ENCODE data around the gene MROH2A. TPM values are rescaled to one million over a fixed set of nuclear protein-coding genes. Genes with fewer than 3 reads are reported as not detected.

MROH2A gene
- polyA plus RNA-seq, 10 donors: 0.18 TPM; not detected in 9

DNA sequence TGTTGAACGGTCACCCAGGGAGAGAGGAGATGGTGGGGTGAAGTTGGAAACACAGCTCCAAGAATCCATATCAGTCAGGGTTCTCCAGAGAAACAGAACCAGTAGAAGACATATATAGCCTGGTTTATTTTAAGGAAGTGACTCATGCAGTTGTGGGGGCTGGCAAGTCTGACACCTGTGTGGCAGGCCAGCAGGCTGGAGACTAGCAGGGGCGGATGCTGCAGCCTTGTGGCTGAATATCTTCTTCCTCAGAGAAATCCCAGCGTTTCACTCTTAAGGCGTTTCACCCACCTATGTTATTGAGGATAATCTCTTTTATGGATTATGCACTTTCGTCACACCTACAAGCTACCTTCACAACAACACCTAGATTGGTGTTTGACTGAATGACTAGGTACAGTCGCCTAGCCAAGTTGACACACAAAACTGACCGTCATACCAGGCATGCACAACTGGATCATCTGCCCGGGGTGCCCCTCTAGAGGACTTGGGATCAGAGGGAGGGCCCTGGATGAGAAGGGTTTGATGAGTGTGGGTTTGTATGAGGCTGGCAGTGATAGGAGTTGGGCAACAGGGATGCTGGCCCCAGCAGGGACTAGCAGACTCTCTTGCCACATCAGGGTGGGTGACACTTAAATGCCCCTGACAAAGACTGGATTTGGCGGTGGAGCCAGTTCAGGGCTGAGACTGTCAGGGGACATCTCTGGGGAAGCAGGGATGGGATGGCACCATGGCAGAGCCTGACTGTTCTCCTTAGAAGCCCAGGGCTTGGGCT is 23.4 kb downstream of the MROH2A start:
- DNase-seq: no peak

DNA sequence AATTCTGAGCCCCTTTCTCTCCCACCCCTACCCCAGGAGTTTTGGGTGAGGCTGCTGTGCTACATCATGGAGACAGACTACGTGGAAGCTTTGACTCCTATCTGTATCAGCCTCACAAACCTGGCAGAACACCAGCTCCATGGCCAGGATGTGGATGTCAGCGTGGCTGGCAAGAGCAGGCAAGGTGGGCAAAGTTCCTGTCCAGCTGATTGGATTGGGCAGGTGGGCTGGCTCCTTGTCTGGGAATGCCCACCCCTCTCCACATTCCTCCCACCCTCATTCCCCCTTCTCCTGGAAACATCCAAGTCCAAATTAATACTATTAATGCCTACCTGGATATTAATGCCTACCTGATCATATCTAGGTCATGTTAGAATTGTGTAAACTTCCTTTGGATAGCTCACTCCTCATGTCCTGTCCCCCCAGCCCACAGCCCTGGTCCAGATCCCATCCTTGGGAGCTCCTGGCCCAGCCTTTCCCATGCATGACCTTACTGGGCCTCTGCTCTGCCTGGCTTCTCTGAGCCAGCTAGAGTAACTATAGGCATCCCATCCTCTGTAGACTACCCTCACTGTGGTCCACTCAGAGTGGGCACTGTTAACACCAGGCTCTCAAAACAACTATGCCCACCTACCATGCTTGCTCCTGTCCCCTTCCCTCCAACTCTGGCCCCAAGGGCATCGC is 24.1 kb downstream of the MROH2A start:
- DNase-seq: no peak

DNA sequence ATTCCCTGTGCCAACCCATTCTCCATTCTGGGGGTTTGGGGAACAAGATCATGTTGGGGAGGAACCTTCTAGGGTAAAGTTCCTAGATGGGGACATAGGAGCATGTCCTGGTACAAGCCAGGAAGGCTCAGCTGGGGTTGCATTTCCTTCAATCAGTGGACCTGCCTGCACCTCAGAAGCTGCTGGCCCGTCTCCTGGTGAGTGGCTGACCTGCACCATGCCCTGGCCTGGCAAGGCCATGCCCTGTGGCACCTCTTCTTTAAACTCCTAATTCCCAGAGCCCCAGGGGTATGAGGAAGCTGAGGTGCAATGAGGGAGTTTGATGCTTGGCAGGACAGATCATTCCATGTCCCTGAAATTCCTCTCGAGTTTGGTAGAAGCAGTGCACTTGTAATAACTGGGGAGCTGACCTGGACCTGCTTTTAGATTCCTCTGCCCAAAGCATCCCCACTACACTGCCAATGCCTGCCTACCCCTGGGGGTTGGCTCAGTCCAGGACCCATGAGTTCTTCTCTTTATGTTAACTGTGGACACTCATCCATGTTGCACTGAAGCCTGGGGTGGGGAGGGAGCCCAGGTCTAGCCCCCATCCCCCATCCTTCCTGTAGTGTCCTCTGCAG is 25.3 kb downstream of the MROH2A start:
- DNase-seq: no peak

DNA sequence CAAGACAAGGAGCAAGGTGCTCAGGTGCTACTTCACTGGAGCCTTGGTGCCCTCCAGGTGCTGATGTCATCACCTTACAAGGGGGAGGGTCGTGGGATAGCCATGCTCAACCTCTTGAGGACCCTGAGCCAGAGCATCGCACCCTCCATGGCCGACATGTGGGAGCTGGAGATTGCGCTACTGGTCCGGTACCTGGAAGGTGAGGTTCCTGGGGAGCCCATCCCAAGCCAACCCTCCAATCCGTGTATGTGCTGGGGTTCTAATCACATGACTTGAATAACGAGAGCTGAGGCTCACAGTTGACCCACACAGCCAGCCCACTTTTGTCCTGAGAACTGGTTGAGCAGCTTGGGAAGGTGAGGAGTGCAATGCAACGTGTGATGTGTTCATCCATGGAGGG is 25.9 kb downstream of the MROH2A start:
- DNase-seq: no peak

DNA sequence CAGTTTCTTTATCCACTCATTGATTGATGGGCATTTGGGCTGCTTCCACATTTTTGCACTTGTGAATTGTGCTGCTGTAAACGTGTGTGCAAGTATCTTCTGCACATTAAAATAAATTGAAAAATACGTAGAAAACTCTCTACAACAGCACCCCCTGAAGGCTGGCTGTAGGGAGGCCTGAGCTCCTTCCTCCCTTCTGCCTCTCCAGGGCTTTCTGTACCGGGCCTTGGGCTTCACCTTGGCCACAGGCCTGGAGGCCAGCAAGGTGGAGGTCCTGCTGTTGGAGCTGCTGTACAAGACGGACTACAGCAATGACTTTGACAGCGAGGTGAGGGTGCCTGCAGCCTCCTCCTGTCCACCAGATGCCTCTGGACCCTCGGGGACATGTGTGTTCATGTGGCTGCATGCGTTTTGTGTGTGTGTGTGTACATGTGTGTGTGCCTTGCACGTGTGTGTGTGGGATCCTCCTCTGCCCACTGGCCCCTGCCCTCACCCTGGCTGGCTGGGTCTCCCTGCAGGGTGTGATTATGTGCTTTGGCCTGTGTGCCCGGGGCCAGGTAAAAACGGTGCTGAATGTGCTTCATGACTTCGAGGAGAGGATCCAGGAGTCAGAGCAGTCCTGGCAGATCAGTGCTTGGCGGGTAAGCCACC is 29.2 kb downstream of the MROH2A start:
- no peak for DNase-seq

DNA sequence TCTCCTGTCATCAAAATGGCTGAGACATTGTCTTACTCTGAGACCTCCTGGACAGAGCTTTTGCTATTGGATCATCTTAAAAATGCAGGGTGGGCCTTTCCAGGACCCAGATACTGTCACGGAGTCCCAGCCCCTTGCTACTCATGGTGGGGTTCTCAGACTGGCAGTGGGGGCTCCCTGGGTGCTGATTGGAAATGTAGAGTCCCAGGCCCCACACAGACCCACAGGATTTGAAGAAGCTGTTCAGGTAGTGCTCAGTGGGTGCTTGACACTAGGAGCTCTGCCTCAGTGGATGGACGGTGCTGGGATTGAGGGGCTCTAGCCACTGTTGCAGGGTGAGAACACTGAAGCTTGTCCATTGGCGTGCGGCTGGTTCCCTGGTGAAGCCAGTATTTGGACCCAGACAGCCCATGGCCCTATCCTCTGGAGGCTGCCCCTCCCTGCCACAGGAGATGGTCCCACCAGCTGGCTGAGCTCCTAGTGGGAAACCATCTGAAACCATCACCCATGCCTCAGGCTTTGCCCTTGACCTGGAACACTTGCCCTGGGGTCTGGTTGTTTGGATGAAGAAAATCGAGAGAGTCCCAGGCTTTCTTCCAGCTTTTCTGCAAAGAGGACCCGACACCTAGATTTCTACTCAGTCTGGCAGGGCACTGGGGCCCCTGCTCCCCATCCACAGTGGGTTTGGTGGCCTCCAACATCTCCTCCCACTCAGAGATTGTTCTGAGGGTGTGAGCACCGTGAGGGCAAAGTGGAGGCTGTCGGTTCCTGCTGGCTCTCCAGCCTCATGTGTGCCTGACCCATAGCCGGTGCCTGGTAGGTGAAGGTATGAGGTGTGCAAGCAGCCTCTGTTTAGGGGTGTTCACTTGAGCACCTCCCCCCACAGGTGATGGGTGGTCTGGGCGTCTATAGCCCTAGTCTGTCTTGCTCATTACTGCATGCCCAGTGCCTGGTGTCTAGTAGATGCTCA is 30.1 kb downstream of the MROH2A start:
- no peak for DNase-seq

DNA sequence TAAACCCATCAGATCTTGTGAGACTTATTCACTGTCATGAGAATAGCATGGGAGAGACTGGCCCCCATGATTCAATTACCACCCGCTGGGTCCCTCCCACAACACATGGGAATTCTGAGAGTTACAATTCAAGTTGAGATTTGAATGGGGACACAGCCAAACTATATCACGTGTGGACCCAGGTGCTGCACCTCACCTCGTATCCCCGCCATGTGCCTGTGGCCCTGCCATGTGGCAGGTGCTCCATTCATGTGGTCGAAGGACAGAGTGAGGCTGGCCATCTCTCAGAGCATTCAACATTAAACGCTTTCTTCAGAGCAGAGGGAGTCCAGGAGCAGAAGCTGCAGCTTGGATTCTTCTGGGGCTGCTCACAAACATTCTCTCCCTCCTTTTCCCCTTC is 32.3 kb downstream of the MROH2A start:
- no peak for DNase-seq

DNA sequence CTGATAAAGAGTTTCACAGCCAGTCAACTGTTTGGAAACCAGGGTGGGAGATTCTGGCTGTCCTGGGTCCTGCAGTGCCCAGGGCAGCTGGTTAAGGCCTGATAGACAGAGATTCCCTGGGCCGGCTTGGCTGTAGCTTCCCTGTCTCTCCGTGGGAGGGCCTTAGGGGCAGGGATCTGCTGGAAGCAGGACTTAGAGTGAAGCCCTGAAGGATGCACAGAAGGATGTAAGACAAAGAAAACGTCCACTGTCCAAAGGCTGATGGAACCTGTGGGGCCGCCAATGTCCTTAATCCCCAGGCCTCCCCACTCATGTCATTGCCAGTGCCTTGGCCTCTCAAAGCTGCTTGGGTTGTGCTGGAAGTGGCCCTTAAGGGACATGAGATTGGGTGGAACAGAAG is 33.0 kb downstream of the MROH2A start:
- DNase-seq: no peak

DNA sequence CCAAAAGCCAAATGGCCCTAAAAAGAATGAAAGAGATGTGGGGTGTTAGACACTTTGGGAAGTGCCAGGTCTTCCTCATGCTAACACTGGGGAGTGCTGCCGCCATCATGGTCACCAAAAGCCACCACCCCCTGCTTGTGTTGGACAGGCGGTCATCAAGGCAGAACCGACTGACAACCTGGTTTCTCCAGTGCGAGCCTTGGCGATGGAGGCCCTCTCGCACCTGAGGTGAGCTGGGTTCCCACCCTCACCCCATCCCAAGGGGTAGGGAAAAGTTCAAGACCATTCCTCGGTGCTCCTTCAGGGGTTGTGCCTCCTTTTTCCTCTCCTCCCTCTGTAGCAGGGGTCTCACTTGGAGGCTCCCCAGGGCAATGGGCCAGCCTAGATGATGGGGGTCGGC is 33.6 kb downstream of the MROH2A start:
- DNase-seq: no peak

DNA sequence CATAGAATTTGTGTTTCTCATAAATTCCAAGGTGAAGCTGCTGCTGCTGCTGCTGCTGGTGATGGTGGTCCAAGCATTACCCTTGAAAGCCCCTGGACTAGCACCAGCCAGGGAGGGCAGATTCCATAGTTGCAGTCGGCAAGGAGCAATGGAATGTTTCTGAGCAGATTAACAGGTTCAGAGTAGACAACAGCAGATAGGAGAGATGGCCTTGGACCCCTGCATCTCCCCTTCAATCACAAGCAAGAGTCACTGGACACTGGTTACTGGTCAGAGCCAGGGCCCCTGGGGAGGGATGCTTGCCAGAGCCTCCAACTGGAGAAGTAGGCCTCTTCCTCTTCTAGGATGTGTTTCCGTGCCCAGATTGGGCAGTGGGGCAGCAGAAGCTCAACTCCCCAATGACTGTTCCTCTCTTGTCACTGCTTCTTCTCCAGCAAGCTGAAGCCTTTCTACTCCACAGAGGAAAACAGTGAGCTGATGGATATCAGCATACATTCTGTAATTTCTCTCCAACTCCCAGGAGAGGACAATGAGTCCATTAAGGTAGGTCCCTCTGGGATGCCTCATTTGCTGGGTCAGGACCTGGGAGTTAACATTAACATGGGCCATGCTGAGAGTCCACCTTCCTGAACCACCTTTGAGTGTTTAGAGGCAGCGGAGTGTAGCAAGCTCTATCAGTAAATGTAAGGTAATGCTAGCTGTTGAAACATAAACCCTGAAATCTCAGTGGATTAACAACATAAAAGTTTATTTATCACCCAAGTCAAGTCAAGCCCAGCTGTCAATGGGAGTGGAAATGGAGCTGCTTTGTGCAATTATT is 35.3 kb downstream of the MROH2A start:
- no peak for DNase-seq

DNA sequence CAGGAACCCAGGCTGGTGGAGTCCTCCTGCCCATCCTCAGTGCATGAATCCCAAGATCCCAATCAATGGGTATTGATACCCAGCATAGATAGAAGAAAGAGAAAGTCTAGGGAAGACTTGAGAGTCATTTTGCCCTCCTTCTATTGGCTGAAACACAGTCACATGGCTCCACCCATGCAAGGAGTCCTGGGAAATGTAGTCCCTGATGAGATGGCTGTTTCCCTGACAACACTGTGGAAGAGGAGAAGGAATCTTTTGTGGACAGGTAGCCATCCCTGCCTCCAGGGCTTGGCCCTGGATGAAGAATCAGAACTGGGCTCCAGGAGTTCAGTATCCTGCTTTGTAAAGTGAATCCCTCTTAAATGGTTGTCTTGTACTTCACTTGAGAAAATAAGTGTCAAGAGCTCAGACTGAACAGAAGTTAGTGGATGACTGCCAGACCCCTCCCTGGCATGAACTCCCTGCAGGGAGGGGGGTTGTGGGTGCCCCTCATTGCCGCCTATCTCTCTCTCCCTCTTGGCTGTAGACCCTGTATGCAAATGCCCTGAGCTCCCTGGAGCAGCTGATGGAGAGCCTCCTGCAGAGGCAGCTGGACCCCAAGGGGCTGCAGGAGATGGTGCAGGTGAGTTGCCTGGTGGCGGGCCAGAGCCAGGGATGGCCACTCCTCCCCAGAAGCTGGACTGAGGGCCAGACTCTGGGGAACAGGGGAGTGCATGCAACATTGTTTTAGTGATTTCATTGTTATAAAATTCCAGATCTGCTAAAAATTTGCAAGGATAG is 36.1 kb downstream of the MROH2A start:
- DNase-seq: no peak

DNA sequence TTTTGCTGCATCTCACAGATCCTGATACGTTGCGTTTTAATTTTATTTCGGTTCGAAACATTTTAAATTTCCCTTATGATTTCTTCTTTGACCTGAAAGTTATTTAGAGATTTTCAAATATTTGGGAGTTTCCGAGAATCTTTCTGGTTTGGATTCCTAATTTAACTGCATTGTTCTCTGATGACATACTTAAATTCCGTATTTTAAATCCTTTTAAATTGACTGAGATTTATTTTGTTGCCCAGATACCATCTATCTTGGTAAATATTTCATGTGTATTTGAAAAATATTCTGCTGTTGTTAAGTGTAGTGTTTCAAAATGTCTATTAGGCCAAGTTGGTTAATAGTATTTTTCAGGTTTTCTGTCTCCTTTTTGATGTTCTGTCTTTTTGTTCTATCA is 37.7 kb downstream of the MROH2A start:
- DNase-seq: no peak

DNA sequence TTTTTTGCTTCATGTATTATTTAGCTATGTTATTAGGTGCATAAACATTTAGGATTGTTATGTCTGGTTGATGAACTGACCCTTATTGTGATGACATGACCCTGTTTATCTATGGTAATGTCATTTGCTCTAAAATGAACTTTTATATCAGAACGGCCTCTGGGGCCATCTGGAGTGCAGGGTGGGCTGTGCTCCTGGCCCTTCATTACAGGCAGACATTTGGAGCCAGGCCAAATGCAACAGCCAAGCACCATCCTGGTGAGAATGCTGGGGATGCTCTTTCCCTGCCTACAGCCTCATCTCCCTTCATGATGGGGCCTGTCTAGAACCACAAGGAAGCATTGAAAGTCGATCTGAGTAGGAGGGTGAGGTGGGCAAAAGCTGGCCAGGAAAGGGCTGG is 38.2 kb downstream of the MROH2A start:
- DNase-seq: no peak

DNA sequence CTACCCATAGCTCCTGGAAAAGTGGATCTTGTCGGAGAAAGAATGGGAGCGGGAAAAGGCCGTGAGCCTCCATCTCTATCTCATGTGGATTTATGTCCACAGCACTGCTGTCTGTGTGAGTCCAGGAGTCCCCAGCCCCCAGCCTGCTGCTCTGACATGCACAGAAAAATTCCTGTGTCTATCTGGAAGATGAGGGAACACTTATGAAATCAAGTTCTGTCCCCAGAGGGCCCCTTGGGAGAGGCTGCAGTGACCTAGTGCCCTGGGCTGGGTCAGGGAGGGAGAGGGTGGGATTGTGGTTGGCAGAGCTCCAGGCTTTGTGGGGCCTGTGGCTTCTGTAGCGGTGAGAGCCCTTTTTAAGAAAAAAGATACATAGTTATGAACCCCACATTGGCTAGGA is 38.6 kb downstream of the MROH2A start:
- no peak for DNase-seq

DNA sequence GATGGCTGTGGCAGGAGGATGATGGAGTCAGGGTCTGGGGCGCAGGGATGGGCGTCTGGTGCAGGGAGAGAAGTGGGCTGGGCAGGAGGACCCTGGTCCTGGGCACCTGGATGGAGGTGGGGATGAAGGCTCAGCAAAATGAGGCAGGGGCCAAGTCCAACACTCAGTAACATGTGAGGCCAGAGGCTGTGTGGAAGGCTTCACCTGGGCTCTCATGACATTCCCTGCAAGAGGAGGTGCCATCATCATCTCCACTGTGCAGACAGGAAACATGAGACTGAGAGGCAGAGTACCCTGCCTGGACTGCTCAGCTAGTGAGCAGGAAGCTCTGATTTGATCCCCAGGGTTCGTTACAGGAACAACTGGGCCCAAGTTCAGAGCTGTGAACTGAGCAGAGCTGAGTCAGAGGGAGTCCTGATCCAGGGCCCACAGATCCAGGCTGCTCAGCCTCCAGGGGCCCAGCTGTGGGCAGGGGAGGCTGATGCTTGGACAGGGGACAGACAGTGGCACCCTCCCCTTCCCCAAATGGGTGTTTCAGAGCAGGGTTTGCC is 39.3 kb downstream of the MROH2A start:
- no peak for DNase-seq

DNA sequence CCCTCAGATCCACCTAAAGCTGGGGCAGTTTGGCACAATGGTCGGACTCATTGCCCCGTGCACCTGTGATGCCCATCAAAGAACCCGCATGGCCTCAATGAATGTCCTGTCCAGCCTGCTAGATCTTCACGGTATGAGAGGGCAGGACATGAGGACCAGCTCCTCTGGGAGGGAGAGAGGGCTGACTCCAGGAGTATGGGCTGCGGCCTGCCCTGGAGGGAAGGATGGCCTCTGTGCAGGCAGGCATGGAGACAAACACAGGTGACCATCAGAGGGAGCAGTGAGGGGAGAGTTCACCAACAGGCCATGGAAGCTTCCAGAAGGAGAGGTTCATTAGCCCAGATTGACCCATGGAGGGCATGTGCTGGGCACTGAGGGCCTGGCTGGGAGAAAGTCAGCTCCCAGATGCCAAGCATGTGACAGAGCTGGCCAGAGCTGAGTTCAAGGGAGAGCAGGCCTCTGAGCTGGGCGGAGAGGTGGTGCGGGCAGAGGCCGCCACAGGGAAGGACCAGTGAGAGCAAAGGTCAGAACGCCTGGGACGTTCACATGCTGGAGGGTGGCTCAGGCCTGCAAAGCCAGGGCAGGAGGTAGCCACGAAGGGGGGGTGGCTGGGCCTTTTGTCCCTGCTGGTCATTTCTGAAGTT is 40.0 kb downstream of the MROH2A start:
- no peak for DNase-seq

DNA sequence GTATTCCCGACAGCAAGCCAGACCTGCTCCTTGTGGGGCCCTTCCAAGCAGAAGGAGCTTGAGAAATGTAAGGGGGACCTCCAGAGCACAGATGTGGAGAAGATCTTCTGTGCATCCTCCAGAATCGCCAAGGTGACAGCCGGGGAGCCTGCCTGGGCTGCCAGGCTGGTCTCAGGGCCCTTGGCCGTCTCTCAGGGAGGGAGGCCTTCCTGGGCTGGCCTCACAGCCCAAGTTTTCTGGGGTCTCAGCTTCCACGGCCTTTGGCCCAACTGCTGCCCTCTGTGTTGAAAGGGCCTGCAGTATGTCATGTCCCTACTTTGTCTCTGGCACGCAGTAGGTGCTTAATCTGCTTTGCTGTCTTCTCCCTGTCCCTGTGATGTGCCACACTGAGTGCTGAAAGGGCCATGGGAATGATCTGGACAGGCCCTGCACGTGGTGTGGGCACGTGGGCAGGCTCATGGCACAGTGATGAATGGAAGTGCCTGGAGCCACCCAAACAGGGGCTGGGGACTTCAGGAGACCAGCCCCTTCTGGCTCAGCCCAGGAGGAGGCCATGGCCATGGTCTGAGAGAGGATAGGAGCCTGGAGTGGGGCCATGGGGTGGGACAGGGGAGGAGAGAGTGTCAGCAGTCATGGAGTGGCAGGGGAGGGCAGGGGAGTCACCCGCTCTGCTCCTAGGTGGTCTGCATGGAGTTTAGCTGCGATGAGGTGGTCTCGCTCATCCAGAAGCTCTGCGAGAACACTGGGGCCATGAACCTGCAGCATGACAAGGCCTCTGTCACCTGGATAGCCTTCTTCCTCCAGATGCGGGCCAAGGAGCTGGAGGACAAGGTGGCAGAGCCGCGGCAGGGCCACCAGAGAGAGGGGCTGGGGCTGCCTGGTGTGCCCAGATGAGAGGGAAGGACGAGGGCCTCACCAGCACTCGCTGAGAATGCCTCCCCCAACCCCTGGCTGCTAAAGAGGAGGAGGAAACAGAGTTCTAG is 40.8 kb downstream of the MROH2A start:
- no peak for DNase-seq
